ENCODE data around the gene AGRP.

AGRP gene

DNA sequence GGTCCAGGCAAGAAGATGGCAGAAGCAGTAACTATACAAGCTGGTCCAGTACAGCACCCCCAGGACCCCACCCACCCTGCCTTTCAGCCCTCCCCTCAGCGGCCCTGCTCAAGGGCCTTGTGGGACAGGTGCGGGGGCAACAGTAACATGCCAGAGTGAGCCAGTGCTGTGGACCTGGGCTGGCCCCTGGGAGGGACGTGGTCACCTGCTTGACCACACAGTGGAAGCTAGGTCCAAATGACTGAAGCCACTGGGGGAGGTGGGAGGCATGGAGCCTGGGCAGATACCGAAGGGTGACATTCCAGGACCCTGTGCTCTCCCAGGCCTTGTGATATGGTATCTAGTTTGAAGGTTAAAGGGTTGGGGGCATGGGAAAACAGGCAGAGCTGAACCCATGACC is 19.7 kb downstream of the AGRP start:
- intact Hi-C loops (cut with DNase I; ENCODE audit: low total_unique reads): loop anchor here (5.0 kb wide), 1 partner anchor 36 kb away; no protein-coding TSS in a partner anchor
- no peak for TF ChIP-seq CTCF (IDR thresholded peaks at IDR 0.05)
- Histone ChIP-seq H3K27me3 (no peaks in the 10 kb centered on the region), H3K4me1 (peaks cover 0 to 62% (median 42%) of the 10 kb centered on the region in 4 donors), H3K4me3 (no peak overlapping the region), H3K36me3 (no peaks in the 10 kb centered on the region), H3K9me3 (no peaks in the 10 kb centered on the region), H3K27ac (no peak overlapping the region)
- DNase-seq: no peak

- no peaks in the 10 kb centered on the region for H3K9me3 ChIP-seq
- TF ChIP-seq CTCF (IDR thresholded peaks at IDR 0.05): no peak
- H3K4me1 ChIP-seq: peaks cover 0 to 68% (median 49%) of the 10 kb centered on the region in 4 donors
- no peaks in the 10 kb centered on the region for H3K36me3 ChIP-seq
- DNase-seq: no peak
- H3K27ac ChIP-seq: no peak overlapping the region
- intact Hi-C loops (cut with DNase I; ENCODE audit: low total_unique reads): loop anchor here (5.0 kb wide), 1 partner anchor 36 kb away; no protein-coding TSS in a partner anchor
- no peaks in the 10 kb centered on the region for H3K27me3 ChIP-seq
- no peak overlapping the region for H3K4me3 ChIP-seq
Observed at GRCh38 chr16:67463059-67463458, 20.3 kb downstream of the AGRP start.

DNA sequence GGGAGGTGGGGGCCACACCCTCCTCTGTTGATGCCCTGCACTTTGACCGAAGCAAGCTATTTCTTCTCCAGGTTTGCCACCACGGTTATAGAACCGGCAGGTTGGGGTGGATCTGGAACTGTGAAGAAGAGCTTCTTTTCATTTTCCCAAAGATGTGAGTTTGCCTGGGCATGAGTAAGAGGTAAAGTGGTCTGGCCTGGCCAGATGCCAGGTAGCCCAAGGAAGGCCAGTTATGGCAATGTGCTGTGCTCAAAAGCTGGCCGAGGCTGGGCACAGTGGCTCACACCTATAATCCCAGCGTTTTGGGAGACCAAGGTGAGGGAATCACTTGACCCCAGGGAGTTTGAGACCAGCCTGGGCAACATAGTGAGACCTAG is 21.1 kb downstream of the AGRP start:
- H3K4me1 ChIP-seq: peaks cover 0 to 76% (median 57%) of the 10 kb centered on the region in 4 donors

GRCh38 chr16:67461600-67462278 is 21.6 kb downstream of the AGRP start:
- no peak for DNase-seq
- Histone ChIP-seq H3K9me3 (no peaks in the 10 kb centered on the region), H3K27ac (no peak overlapping the region), H3K36me3 (no peaks in the 10 kb centered on the region), H3K4me3 (no peak overlapping the region), H3K4me1 (peaks cover 0 to 81% (median 61%) of the 10 kb centered on the region in 4 donors), H3K27me3 (no peaks in the 10 kb centered on the region)
- intact Hi-C loops (cut with DNase I; ENCODE audit: low total_unique reads): loop anchor here (5.0 kb wide), 1 partner anchor 34 kb away; no protein-coding TSS in a partner anchor
- no peak for TF ChIP-seq CTCF (IDR thresholded peaks at IDR 0.05)

More for the DNA sequence above, 21.1 kb downstream of the AGRP start:
- Histone ChIP-seq H3K9me3 (no peaks in the 10 kb centered on the region), H3K36me3 (no peaks in the 10 kb centered on the region), H3K27me3 (no peaks in the 10 kb centered on the region), H3K27ac (no peak overlapping the region), H3K4me3 (no peak overlapping the region)
- no peak for DNase-seq
- intact Hi-C loops (cut with DNase I; ENCODE audit: low total_unique reads): loop anchor here (5.0 kb wide), 1 partner anchor 35 kb away; no protein-coding TSS in a partner anchor
- TF ChIP-seq CTCF (IDR thresholded peaks at IDR 0.05): no peak

- Histone ChIP-seq H3K27me3 (no peaks in the 10 kb centered on the region), H3K4me3 (no peak overlapping the region), H3K36me3 (no peaks in the 10 kb centered on the region), H3K9me3 (no peaks in the 10 kb centered on the region), H3K27ac (no peak overlapping the region), H3K4me1 (peaks cover 0 to 86% (median 63%) of the 10 kb centered on the region in 4 donors)
- intact Hi-C loops (cut with DNase I; ENCODE audit: low total_unique reads): loop anchor here (5.0 kb wide), 1 partner anchor 34 kb away; no protein-coding TSS in a partner anchor
- no peak for TF ChIP-seq CTCF (IDR thresholded peaks at IDR 0.05)
- DNase-seq: no peak
Observed at GRCh38 chr16:67460961-67461360, 22.4 kb downstream of the AGRP start.

Measured in tibial artery (tissue), 4 donors.